GM23338 (cell line): Measurements from ENCODE around the gene CCL23. TPM values are rescaled to one million over a fixed set of nuclear protein-coding genes. Genes with fewer than 3 reads are reported as not detected.

Source experiments
- ATAC-seq: fragments of 200-7000 bp; cut with Tn5 transposase; 3 replicates; pipeline ENCODE4 v1.9.1; 2020
- DNase-seq: peaks from one replicate; pipeline ENCODE4 v3.0.0-alpha.2; 2015; ENCODE audit warnings: low spot score
- H2AFZ ChIP-seq: fragments of 200-600 bp; sonication (generic); 2 replicates; pipeline ENCODE4 v1.8.0; 2016; ENCODE audit warnings: antibody characterized with exemption, mild to moderate bottlenecking, moderate library complexity
- H3F3A ChIP-seq: fragments of 200-600 bp; sonication (generic); replicated peaks from 2 replicates; pipeline ENCODE4 v1.8.0; 2017; ENCODE audit warnings: antibody characterized with exemption, mixed run types, low read depth
- H3K27ac ChIP-seq: fragments of 200-600 bp; sonication (generic); 2 replicates; pipeline ENCODE4 v1.6.1; 2016; ENCODE audit warnings: low read depth
- H3K27me3 ChIP-seq: fragments of 200-600 bp; sonication (generic); 2 replicates; pipeline ENCODE4 v1.8.0; 2016; ENCODE audit warnings: mild to moderate bottlenecking, mixed run types, moderate library complexity; ENCODE audit not compliant: insufficient read depth
- H3K36me3 ChIP-seq: fragments of 200-600 bp; sonication (generic); 2 replicates; pipeline ENCODE4 v1.8.0; 2016; ENCODE audit warnings: mild to moderate bottlenecking; ENCODE audit not compliant: insufficient read depth
- H3K4me1 ChIP-seq: fragments of 200-600 bp; sonication (generic); 2 replicates; pipeline ENCODE4 v1.8.0; 2016; ENCODE audit warnings: mild to moderate bottlenecking, moderate library complexity; ENCODE audit not compliant: insufficient read depth
- H3K4me2 ChIP-seq: fragments of 200-600 bp; sonication (generic); 2 replicates; pipeline ENCODE4 v1.7.1; 2017; ENCODE audit warnings: mixed run types
- H3K4me3 ChIP-seq: fragments of 200-600 bp; sonication (generic); 2 replicates; pipeline ENCODE4 v1.6.1; 2016; ENCODE audit warnings: mixed run types
- H3K79me2 ChIP-seq: fragments of 200-600 bp; sonication (generic); replicated peaks from 2 replicates; pipeline ENCODE4 v1.8.0; 2017; ENCODE audit warnings: mild to moderate bottlenecking; ENCODE audit not compliant: insufficient read depth
- H3K9me2 ChIP-seq: fragments of 200-600 bp; sonication (generic); 2 replicates; pipeline ENCODE4 v1.8.0; 2017; ENCODE audit not compliant: insufficient read depth
- H4K20me1 ChIP-seq: fragments of 200-600 bp; sonication (generic); replicated peaks from 2 replicates; pipeline ENCODE4 v1.8.0; 2017; ENCODE audit warnings: mild to moderate bottlenecking; ENCODE audit not compliant: insufficient read depth
- H3K27ac Mint-ChIP-seq: 2 replicates; pipeline ENCODE4 v1.8.0; 2020; ENCODE audit warnings: inconsistent platforms, mild to moderate bottlenecking, moderate library complexity, mixed read lengths
- H3K27me3 Mint-ChIP-seq: 3 replicates; pipeline ENCODE4 v1.8.0; 2022; ENCODE audit warnings: low read depth, mild to moderate bottlenecking, moderate library complexity, mixed read lengths, inconsistent platforms; ENCODE audit not compliant: insufficient read depth, poor library complexity
- H3K36me3 Mint-ChIP-seq: 3 replicates; pipeline ENCODE4 v1.8.0; 2021; ENCODE audit warnings: low read depth, mild to moderate bottlenecking, inconsistent platforms, moderate library complexity, mixed read lengths
- H3K4me1 Mint-ChIP-seq: 3 replicates; pipeline ENCODE4 v1.8.0; 2020; ENCODE audit warnings: mild to moderate bottlenecking, inconsistent platforms, mixed read lengths
- H3K4me3 Mint-ChIP-seq: 3 replicates; pipeline ENCODE4 v1.8.0; 2021; ENCODE audit warnings: moderate library complexity, mild to moderate bottlenecking, inconsistent platforms, mixed read lengths
- H3K9me3 Mint-ChIP-seq: 3 replicates; pipeline ENCODE4 v1.8.0; 2020; ENCODE audit warnings: moderate library complexity, mild to moderate bottlenecking, inconsistent platforms, mixed read lengths
- CREB1 ChIP-seq: fragments of 250-450 bp; sonication (Bioruptor Pico); IDR thresholded peaks from 2 replicates; pipeline ENCODE4 v1.5.0; 2020; ENCODE audit warnings: low read depth, mild to moderate bottlenecking, moderate library complexity
- CTCF ChIP-seq, 2 experiments: fragments of 200-600 bp in 1 of 2; sonication (generic) in 1 of 2; conservative IDR thresholded peaks; 2 replicates each; pipeline versions ENCODE4 v1.5.1 to v1.6.1; 2016 to 2017; ENCODE audit warnings: antibody characterized with exemption in 2 of 2, low read depth in 2 of 2, mild to moderate bottlenecking in 2 of 2, moderate library complexity in 1 of 2
- ETS1 ChIP-seq: IDR thresholded peaks from 2 replicates; pipeline ENCODE4 v1.6.1; 2016; ENCODE audit warnings: antibody characterized with exemption
- EZH2 ChIP-seq: fragments of 200-600 bp; sonication (generic); IDR thresholded peaks from one replicate; pipeline ENCODE4 v1.8.0; 2017; ENCODE audit warnings: antibody characterized with exemption, mild to moderate bottlenecking, low read depth; ENCODE audit not compliant: unreplicated experiment
- EZH2phosphoT487 ChIP-seq: fragments of 200-600 bp; sonication (generic); IDR thresholded peaks from one replicate; pipeline ENCODE4 v1.8.1; 2018; ENCODE audit warnings: antibody characterized with exemption; ENCODE audit not compliant: unreplicated experiment
- JUNB ChIP-seq: IDR thresholded peaks from one replicate; pipeline ENCODE4 v1.6.1; 2016; ENCODE audit warnings: antibody characterized with exemption; ENCODE audit not compliant: unreplicated experiment
- NANOG ChIP-seq: IDR thresholded peaks from 2 replicates; pipeline ENCODE4 v1.6.1; 2016; ENCODE audit warnings: antibody characterized with exemption, borderline replicate concordance
- POLR2AphosphoS5 ChIP-seq: IDR thresholded peaks from 2 replicates; pipeline ENCODE4 v1.6.1; 2016; ENCODE audit warnings: antibody characterized with exemption, low read depth
- REST ChIP-seq: IDR thresholded peaks from one replicate; pipeline ENCODE4 v1.6.1; 2018; ENCODE audit warnings: antibody characterized with exemption; ENCODE audit not compliant: unreplicated experiment
- STAT1 ChIP-seq: IDR thresholded peaks from one replicate; pipeline ENCODE4 v1.6.1; 2016; ENCODE audit warnings: antibody characterized with exemption; ENCODE audit not compliant: unreplicated experiment
- ZNF114 ChIP-seq: fragments of 250-450 bp; sonication (Bioruptor Pico); IDR thresholded peaks from 2 replicates; pipeline ENCODE4 v1.5.0; 2020; ENCODE audit warnings: mild to moderate bottlenecking, moderate library complexity
- ZNF462 ChIP-seq: fragments of 250-450 bp; sonication (Bioruptor Pico); IDR thresholded peaks from 2 replicates; pipeline ENCODE4 v1.5.0; 2020; ENCODE audit warnings: mild to moderate bottlenecking, moderate library complexity
- polyA plus RNA-seq: library from polyadenylated mRNA; unstranded; fragments of >200 nt; fragmentation: Nextera tagmentation; extraction: Ambion mirVana; gene quantifications from 2 replicates; pipeline ENCODE4 v1.2.1, GENCODE V29; 2016
- total RNA-seq: library from RNA; depleted of rRNA; stranded (reverse); fragments of >200 nt; shearing (Covaris generic); gene quantifications from 2 replicates; pipeline ENCODE4 v1.2.3, GENCODE V29; 2014

The CCL23 gene
- total and polyA plus RNA-seq, 2 experiments from 2014 or later: not detected

- Histone ChIP-seq H3F3A (no peaks in the 10 kb centered on the region), H3K79me2 (no peaks in the 10 kb centered on the region), H3K9me2 (peaks cover 8% of the 10 kb centered on the region), H3K27me3 (no peaks in the 10 kb centered on the region), H3K27ac (no peak within 1 kb of the TSS), H2AFZ (no peak within 1 kb of the TSS), H3K4me3 (no peak within 1 kb of the TSS), H3K4me1 (no peaks in the 10 kb centered on the region), H3K36me3 (no peaks in the 10 kb centered on the region), H4K20me1 (no peaks in the 10 kb centered on the region), H3K4me2 (no peak within 1 kb of the TSS)
- Mint-ChIP-seq H3K4me3 (no peak within 1 kb of the TSS), H3K27ac (no peak within 1 kb of the TSS), H3K27me3 (no peaks in the 10 kb centered on the region), H3K36me3 (no peaks in the 10 kb centered on the region; the same call in 2 of the 3 replicates), H3K4me1 (no peaks in the 10 kb centered on the region; the same call in 2 of the 3 replicates), H3K9me3 (no peaks in the 10 kb centered on the region; the same call in 2 of the 3 replicates)
- TF ChIP-seq EZH2 (no peak), CTCF (conservative IDR thresholded peaks at IDR 0.05; ENCODE audit: low read depth in 2 of 2) (no peak), REST (no peak), STAT1 (no peak), ZNF462 (CRISPR knock-in tag) (no peak), EZH2phosphoT487 (no peak), JUNB (no peak), POLR2AphosphoS5 (no peak), ZNF114 (CRISPR knock-in tag) (no peak), CREB1 (CRISPR knock-in tag) (no peak), ETS1 (no peak), NANOG (no peak)
- no peak for ATAC-seq
- DNase-seq: no peak
Observed at GRCh38 chr17:36063786-36064541, 46.2 kb upstream of the CCL23 start, which contains the start of gene CCL18. TSS of gene CCL18 (plus strand) at chr17:36064272. CDS start at chr17:36064343, 71 bp downstream.
